Dermis blood vessel endothelial cell (primary cell): ENCODE results near the gene BAD. TPM values are rescaled to one million over a fixed set of nuclear protein-coding genes. Genes with fewer than 3 reads are reported as not detected.

ENCODE experiments used
- DNase-seq: peaks from one replicate; pipeline ENCODE4 v3.0.0; 2010
- total RNA-seq: library from RNA; depleted of rRNA; stranded (reverse); fragments of >200 nt; gene quantifications from 2 replicates; pipeline ENCODE4 v1.2.3, GENCODE V29; 2014

The BAD gene
- total RNA-seq, 1 donor from 2014 or later: 65.9 TPM

DNA sequence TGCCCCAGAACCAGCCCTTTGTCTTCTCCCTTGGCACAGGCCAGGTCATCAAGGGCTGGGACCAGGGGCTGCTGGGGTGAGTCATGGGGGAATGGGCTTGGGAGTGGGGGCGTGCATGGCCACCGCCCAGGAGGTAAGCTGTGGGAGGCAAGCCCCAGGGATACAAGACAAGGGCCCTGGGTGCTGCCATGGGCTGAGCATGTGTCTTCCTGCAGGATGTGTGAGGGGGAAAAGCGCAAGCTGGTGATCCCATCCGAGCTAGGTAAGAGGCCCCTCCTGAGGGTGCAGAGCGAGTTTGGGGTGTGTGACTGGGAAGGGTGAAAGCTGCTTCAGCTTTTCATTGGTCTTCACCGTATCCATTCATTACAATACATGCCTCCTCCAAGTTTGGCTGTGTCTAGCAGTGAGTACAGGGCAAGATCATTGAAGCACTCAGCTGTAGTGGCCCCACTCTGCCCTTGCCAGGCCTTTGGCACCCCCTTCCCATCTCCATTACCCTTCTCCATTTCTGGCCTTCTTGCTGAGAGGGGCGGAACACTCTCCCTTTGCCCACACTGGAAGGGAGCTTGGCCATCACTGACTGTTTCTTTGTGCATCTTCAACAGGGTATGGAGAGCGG lies 41.1 kb downstream of the BAD start:
- no peak for DNase-seq

DNA sequence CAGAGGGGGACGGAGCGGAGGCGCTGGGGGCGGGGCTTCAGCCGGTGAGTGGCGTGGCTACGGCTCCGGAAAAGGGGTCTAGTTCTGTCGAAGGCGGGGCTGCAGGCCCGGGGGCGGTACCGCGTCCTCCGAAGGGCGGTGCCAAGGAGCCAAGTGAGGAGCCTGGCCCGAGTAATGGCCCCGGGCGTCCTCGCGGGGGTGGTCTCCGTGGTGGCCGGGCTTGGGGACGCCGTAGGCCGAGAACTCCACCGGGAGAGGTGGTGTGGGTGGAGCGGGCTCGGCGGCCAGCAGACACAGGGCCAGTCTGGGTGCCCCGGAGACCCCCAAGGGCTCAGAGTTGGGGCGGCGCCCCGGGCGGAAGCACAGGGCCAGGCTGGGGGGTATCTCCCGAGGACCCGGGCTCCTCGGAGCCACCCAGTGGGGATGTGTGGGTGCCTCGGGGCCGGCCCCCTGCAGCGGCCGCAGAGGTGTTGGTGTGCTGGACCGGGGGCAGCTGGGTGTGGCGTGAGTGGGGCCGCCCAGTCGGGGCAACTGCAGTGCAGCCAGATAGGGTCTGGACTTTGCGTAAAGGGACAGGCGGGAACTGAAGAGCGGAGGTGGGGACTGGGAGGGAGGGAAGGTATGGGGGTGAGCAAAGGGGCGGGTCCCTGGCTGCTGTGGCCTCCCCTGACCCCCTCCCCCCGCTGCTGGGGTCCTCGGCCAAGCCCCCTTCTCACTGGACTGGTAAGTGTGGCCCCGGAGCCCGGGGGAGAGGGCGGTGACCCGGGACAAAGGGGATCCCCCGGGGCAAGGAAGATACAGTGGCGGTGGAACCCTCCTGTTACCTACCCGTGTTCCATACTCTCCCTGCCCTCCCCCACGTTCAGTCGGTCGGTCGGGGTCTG lies 42.7 kb downstream of the BAD start:
- peak; percentile 52 for DNase-seq

DNA sequence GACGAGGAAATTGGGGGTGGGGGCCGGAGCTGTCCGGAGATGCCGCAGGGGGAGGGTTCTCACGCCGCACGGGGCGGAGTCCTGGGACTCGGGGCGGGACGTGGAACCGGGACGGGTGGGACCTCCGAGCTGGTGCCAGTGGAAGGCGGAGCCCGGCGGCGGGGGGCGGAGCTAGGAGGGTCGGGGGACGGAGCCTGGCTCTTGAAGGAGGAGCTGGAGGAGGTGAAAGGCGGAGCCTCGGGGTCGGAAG lies 43.3 kb downstream of the BAD start:
- DNase-seq: peak; percentile 100

DNA sequence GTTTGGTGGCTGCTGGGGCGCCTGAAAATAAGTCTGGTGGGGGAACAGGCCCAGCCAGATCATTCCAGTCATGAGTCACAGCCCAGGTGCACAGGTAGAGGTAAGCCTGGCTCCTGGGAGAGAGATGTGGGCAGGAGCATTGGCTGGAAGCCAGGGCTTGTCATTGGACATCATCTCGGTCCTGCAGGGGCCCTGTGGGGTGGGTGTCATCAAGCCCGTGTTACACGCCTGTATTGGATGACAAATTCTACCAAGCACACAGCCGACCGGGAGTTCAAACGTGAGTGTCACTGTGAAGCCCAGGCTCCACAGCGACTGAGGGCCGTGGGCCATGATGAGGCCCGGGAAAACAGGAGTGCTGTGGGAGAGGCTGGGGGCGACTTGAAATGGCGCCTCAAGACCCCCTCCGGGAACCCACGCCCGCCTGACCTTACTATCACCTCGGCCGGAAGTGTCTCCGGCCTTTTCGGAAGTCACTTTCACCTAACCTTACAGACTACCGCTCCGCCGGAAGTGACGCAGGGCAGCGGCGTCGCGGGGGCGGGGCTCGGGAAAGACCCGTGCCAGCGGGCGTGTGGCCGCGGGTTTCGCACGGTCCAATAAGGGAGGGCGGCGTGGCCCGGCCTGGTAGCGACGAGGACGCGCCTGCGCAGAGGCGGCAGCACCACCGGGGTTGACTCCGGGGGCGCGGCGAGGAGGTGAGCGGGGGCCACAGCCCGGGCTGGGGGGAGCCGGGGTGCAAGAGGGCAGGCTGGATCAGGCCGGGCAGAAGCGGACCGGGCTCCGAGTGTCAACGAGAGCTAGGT lies 43.8 kb downstream of the BAD start, which contains the start of gene FKBP2:
Gene FKBP2, plus strand, starts transcription at position 661 of the 806 bp plus-strand sequence. CDS start 1,293 bp downstream, outside the sequence.
- DNase-seq: peak; percentile 98

DNA sequence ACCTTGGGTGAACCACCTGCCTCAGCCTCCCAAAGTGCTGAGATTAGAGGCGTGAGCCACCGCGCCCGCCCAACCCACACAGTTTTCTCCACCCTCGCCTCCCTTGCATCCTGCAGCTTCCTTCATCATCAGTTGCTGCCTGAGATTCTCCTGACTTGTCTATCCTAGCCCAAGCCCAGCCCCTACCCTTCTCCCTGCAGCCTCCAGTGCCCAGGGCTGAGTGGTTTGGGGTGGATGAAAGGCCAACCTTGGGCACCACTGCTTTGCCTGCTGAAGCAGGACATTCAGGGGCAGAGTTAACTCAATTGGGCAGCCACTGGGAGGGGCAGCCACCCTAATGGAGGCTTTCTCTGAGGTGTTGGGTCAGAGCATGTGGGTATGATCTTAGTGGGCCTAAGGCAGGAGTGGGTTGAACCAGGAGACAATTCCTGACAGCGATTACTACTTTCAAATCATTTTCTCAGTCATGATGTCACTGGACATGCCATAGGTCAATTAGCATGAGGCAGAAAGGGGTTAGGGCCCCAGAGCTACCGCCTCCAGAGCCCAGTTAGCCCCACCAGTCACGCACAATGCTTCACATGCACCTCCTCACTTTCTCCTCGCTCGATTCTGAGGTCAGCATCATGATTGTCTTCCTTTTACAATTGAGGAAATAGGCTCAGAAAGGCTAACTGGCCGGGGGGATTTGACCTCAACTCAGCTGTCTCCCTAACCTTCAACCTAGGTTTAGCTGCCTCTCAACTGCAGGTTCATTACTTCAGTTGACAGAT lies 44.6 kb downstream of the BAD start:
- no peak for DNase-seq

DNA sequence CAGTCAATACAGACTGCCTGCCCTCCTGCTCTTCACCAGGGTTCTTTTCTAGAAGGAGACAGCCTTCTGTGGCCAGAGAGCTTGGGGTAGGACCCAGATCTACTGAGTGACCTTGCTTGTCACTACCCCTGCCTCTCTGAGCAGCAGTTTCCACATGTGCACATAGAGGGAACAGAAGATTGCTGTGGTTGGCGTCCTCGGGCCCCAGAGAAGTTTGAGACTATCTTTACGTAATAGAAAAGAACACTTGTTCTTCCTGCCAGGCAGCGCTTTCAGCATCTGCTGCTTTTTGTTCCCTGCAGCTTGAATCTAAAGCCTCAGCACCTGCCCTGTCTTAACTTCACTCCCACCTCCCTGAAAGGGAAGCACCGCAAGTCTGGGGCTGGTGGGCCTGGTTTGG lies 45.5 kb downstream of the BAD start:
- no peak for DNase-seq

DNA sequence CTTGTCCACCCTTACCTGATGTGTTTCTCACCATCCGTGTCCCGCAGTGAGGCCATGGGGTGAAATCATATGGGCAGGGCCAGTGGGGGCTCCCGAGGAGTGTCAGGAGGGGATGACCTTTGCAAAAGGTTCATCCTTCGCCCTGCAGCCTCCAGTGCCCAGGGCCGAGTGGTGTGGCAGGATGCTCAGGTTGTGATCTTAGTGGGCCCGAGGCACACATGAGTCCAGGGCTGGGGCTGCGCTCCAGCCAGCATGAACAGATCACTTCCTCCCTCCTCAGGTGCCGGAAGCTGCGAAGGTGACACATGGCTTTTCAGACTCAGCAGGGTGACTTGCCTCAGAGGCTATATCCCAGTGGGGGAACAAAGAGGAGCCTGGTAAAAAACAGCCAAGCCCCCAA lies 46.4 kb downstream of the BAD start:
- no peak for DNase-seq

DNA sequence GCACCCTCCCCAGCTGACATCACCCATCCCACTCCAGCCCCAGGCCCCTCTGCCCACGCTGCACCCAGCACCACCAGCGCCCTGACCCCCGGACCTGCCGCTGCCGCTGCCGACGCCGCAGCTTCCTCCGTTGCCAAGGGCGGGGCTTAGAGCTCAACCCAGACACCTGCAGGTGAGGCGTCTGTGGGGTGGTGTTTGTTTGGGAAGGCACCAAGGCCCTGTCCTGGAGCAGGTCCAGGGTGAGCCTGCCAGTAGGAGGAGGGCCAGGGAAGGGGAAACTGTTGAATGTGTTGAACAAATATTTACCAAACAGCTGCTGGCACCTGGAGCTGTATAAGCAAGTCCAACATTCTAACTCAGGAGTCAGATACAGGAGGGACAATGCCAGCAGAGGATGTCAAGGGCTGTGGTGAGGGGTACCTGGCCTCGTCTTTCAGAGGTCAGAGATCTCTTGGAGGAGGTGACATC lies 46.9 kb downstream of the BAD start:
- no peak for DNase-seq

DNA sequence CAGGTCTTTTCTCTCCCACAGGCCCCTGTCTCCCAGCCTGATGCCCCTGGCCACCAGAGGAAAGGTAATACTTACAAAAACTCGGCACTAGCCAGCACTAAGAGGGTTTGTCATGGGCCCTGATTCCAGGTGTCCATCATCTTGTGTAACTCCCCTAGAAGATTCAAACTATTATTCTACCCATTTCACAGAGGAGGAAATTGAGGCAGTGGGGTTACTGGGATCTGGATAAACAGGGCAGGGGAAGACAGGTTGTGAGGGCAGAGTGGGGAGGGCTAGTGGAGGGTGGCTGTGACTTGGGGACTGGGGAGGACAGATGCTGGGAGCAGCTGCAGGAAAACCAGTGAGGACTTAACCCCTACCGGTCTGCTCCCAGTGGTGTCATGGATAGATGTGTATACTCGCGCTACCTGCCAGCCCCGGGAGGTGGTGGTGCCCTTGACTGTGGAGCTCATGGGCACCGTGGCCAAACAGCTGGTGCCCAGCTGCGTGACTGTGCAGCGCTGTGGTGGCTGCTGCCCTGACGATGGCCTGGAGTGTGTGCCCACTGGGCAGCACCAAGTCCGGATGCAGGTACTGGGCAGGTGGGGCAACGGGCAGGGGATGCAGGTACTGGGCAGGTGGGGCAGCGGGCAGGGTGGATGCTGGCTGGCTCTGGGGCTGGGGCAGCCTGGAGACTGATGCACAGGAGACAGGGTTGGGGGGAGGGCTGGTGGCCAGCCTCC lies 48.9 kb downstream of the BAD start:
- DNase-seq: no peak

DNA sequence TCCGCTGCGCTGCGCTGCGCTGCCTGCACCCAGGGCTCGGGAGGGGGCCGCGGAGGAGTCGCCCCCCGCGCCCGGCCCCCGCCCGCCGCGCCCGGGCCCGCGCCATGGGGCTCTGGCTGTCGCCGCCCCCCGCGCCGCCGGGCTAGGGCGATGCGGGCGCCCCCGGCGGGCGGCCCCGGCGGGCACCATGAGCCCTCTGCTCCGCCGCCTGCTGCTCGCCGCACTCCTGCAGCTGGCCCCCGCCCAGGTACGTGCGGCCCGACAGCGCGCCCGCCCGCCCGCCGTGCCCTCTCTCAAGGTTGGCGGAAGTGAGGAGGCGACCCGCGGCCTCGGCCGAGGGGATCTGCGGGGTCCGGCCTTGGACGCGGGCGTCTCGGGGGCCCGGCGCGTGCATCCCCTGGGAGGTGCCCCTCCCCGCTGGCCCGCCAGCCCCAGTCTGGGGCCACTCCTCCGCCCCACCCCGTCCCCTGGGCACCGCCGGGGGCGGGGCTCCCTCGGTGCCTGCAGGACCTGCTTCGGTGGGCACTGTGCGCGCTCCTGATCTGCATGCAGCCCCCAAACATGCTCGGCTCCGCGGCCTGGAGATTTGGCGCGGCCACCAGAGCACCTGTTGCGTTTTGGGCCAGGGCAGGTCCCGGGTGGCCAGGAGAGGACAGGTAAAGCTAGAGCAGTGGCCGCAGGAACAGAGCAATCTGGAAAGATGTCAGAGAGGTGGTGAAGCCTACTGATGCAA lies 49.7 kb downstream of the BAD start:
- peak; percentile 34 for DNase-seq

DNA sequence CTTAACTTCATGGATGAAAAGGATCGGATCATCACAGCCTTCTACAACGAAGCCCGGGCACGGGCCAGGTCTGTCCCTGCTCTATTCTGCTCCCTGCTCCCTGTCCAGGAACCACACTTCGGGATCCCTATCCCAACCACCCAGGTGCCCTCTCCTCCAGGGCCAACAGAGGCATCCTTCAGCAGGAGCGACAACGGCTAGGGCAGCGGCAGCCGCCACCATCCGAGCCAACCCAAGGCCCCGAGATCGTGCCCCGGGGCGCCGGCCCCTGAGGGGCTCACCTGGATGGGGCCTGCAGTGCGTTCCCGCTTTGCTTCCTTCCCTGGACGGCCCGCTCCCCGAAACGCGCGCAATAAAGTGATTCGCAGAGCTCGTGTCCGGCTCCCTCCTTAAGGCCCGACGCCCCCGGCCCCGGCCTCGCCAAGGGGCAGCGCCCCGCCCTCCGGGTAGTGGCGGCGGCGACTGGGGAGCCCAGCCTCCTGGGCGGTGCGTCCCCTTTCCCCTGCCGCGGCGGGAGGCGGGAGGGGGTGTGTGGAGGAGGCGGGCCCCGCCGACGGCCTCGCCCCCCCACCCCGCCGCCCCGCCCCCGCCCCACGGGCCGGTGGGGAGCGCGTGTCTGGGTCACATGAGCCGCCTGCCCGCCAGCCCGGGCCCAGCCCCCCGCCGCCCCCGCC lies 50.4 kb downstream of the BAD start, which contains the start of gene VEGFB:
Gene VEGFB, plus strand, starts transcription at position 672 of the 674 bp plus-strand sequence. CDS start 250 bp downstream, outside the sequence.
- DNase-seq: peak; percentile 63

DNA sequence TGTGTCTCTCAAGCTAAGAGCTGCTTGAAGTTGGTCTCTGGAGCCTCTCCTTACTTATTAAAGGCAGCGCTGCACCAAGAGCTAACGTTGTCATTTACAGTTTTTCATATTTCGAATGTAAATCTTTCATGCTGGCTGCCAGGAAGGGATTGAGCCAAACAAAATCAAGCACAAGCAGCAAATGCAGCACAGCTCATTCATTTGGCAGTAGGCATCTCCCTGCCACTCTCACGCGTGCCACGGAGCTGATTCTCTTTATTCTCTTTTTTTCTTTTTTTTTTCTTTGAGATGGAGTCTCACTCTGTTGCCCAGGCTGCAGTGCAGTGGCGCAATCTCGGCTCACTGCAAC lies 51.5 kb downstream of the BAD start:
- DNase-seq: no peak

DNA sequence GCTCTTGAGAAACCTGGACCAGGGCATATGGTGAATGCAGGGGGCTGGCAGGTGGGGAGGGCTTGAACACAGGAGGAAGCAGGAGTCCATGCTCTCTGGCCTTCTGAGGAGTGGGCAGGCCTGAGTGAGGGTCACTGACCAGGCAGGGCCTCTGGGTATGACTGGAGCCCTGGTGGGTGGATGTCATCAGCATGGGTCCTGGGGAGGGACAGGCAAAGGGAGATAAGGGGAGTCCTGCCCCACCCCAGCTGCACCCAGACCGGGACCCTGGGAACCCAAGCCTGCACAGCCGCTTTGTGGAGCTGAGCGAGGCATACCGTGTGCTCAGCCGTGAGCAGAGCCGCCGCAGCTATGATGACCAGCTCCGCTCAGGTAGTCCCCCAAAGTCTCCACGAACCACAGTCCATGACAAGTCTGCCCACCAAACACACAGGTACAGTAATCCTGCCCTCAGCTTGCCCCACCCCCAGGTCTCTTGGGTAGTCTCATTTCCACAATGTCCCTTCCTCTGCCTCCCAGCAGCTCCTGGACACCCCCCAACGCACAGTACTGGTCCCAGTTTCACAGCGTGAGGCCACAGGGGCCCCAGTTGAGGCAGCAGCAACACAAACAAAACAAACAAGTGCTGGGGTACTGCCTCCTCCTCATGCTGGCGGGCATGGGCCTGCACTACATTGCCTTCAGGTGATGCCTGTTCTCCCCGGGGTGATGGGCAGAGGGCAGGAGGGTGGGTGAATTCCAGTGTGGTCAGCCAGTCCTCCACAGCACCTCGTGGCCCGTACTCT lies 52.1 kb downstream of the BAD start:
- DNase-seq: no peak

DNA sequence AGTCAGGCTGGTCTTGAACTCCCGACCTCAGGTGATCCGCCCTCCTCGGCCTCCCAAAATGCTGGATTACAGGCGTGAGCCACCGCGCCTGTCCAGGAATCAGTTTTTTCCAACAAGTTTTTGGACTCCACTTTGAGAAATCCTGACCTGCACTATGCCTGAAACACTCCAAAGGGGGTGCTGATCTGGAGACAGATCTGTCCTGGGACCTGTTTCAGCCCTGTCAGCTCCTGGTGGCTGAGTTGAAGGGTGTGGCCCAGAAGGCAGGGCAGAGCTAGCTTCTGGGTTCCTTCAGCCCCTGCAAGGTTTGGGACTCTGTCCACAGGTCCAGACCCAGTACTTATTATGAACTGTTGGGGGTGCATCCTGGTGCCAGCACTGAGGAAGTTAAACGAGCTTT lies 52.9 kb downstream of the BAD start:
- DNase-seq: no peak

DNA sequence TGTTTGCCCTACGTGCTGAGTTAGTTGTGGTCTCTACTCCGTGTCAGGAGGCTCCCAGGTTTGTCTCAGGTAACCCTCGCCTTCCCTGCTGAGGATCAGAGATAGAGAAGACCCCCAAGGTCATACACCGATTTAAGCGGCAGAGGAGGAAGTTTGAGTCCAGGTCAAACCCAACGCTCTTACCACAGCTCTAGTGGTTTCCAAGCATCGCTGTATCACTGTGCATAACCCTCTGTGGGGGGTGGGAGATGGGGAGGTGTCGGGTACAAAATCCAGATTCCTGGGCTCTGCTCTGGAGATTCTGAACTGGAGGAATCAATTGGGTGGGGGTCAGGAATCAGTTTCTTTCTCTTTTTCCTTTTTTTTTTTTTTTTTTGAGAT lies 53.5 kb downstream of the BAD start:
- peak; percentile 23 for DNase-seq

DNA sequence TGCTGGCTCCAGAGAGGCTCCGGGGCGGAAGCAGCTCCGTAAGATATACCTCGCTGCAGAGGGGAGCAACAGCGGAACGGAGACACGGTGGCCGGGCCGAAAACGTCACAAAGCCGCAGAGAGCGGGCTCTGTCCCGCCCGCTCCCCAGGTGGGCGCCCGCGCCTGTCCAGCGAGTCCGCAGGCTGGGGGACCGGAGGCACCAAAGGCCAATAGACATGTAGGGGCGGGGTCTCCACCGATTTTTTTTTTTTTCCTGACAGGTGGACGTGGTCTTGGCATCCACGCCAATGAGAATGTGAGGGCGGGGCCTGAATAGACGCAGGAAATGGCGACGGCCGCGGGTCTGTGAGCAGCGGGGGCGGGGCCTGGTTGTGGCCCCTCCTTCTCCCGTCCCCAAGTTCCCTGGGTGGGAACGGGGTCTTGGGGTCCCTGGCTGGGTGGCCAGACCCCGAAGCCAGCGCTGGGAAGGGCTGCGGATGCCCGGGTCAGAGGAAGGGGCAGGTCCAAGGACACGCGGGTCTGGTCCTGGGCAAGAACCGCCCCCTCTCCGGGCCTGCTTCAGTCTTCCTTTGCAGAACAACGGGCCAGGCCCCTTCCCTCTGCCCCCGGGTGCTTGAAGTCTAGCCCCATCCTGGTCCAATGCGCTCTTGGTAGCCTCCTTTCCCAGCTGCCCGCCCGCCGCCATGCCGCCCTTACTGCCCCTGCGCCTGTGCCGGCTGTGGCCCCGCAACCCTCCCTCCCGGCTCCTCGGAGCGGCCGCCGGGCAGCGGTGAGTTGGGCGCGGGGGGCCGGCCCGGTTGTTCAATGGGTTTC lies 54.1 kb downstream of the BAD start, which contains the start of gene DNAJC4:
Gene DNAJC4, plus strand, starts transcription at position 378 of the 814 bp plus-strand sequence. Its CDS starts 307 bp downstream, at position 685.
- DNase-seq: peak; percentile 92

DNA sequence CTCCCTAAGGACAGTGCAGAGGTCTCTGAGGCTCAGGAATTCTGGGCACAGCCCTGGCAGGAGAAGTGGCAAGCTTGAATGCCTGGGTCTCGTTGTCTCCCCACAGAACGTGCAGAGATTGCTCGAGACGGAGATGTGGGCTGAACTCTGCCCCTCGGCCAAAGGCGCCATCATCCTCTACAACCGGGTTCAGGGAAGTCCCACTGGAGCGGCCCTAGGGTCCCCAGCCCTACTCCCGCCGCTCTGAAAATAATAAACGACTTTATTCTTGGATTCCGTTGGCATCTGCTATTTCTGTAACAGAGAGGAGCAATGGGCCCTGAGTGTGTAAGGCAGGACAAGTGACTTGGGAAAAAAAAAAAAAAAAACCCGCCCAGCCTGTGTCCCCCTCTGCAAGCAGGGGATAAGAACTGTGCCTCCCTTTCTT lies 54.7 kb downstream of the BAD start:
- no peak for DNase-seq

DNA sequence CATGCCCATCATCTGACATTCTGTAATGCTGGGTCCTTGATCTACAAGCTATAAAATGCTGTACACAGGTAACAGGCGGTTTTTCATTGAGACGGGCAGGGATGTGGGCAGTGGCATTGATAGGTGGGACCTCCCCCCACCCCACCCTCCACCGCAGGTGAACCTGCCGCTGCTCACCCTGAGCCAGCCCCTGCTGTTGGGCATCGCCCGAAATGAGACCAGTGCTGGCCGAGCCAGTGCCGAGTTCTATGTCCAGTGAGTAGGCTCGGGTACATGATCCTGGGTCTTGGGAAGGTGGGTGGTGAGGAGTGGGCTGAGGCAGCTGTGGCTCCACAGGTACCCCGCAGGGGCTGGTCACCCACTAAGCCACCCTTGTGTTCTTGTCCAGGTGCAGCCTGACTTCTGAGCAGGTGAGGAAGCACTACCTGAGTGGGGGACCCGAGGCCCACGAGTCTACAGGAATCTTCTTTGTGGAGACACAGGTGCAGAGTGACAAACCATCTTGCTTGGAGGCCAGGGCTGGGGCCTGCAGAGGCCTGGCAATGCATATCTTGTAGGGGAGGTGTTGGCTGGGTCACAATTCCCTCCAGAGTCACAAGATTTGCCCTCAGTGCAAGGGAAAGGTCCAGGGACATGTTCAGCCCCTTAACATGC lies 55.2 kb downstream of the BAD start:
- no peak for DNase-seq
